HL-60 (cell line): ENCODE measurements around the gene MUC5AC.
A peak's percentile ranks its signal among the peaks of the same experiment; 100 is the strongest.
"Not testable (repeated sequence)": the region's sequence is repeated elsewhere in the genome, so short reads cannot be mapped to it uniquely, and the experiment has no call there.

Experiments
- DNase-seq, 2 experiments: peaks; one replicate each; pipeline ENCODE4 v3.0.0-alpha.2; 2010 to 2020; ENCODE audit warnings: low read depth in 1 of 2, low spot score in 1 of 2
- H3K27ac ChIP-seq: fragments of 250-450 bp; sonication (Bioruptor Pico); replicated peaks from 2 replicates; pipeline ENCODE4 v1.5.1; 2020; ENCODE audit warnings: mild to moderate bottlenecking, moderate library complexity
- H3K27me3 ChIP-seq: fragments of 250-450 bp; sonication (Bioruptor Pico); 2 replicates; pipeline ENCODE4 v1.5.1; 2021; ENCODE audit warnings: mild to moderate bottlenecking, moderate library complexity; ENCODE audit not compliant: insufficient read depth, poor library complexity, severe bottlenecking
- H3K4me3 ChIP-seq: replicated peaks from 2 replicates; pipeline ENCODE4 v1.5.1; 2011; ENCODE audit warnings: mild to moderate bottlenecking, control low read depth, low read length; ENCODE audit not compliant: insufficient read depth
- GABPA ChIP-seq: IDR thresholded peaks from 2 replicates; pipeline ENCODE4 v1.6.1; 2012; ENCODE audit warnings: low read depth
- POLR2AphosphoS5 ChIP-seq: IDR thresholded peaks from 2 replicates; pipeline ENCODE4 v1.6.1; 2012; ENCODE audit warnings: low read depth
- REST ChIP-seq: IDR thresholded peaks from 2 replicates; pipeline ENCODE4 v1.6.1; 2012; ENCODE audit warnings: low read depth; ENCODE audit not compliant: insufficient replicate concordance
- SPI1 ChIP-seq: IDR thresholded peaks from 2 replicates; pipeline ENCODE4 v1.6.1; 2012; ENCODE audit warnings: low read depth, mild to moderate bottlenecking, borderline replicate concordance
- TF ChIP-seq, protein P1 (sequence below): IDR thresholded peaks from one replicate; pipeline ENCODE4 v1.5.1; 2011; ENCODE audit warnings: low read length, control low read depth, inconsistent platforms; ENCODE audit not compliant: insufficient read depth

The MUC5AC gene

DNA sequence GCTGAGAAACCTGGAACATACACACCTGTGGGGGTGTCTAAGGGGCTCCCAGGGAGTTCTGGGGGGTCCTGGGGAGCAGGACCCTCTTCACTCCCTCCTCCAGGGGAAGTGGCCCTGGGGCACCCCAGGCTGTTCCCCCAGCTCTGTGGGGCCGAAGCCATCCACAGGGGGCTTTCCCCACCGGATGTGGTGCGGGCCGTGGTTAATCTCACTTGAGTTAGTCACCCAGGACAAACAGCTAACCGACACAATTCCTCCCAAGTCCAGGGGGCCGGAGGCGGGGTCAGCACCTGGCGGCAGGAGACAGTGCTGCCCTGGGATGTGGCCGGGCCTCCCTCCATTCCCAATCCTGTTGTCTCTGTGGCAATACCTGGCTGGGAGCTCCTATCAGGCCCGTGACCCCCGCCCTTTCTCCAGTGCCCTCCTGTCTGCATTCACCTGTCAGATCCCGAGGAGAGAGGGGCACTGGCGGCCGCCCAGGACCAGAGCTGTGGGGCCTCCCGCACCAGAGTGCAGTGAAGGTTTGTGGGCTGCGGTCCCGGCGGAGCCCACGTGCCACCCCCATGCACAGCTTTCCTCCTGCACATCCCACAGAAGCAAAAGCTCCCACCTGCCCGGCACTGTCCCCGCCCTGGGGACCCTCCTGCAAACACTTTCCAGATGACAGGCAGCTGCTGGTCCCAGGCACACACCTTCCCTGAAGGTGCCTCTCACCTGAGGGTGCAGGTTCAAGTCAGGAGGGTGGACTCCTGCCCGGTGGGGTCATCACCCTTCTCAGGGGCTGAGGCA is 5.2 kb upstream of the MUC5AC start:
- no peak overlapping the region for H3K4me3 ChIP-seq
- peak in 1 of 2 experiments; percentile 21 for DNase-seq
- TF ChIP-seq, protein P1, sequence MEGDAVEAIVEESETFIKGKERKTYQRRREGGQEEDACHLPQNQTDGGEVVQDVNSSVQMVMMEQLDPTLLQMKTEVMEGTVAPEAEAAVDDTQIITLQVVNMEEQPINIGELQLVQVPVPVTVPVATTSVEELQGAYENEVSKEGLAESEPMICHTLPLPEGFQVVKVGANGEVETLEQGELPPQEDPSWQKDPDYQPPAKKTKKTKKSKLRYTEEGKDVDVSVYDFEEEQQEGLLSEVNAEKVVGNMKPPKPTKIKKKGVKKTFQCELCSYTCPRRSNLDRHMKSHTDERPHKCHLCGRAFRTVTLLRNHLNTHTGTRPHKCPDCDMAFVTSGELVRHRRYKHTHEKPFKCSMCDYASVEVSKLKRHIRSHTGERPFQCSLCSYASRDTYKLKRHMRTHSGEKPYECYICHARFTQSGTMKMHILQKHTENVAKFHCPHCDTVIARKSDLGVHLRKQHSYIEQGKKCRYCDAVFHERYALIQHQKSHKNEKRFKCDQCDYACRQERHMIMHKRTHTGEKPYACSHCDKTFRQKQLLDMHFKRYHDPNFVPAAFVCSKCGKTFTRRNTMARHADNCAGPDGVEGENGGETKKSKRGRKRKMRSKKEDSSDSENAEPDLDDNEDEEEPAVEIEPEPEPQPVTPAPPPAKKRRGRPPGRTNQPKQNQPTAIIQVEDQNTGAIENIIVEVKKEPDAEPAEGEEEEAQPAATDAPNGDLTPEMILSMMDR = no peak
- TF ChIP-seq POLR2AphosphoS5 (no peak), REST (no peak), GABPA (no peak), SPI1 (no peak)
- H3K27ac ChIP-seq = no peak overlapping the region
- H3K27me3 ChIP-seq = peaks cover 5% of the 10 kb centered on the region

GRCh38 chr11:1153105-1153950 is 4.4 kb upstream of the MUC5AC start:
- H3K27ac ChIP-seq = no peak overlapping the region
- H3K27me3 ChIP-seq = peaks cover 5% of the 10 kb centered on the region
- H3K4me3 ChIP-seq = no peak overlapping the region
- TF ChIP-seq SPI1 = no peak
- TF ChIP-seq REST = no peak
- TF ChIP-seq POLR2AphosphoS5 = no peak
- no peak for DNase-seq

GRCh38 chr11:1153951-1154493 is 3.7 kb upstream of the MUC5AC start:
- Histone ChIP-seq H3K27me3 (peaks cover 5% of the 10 kb centered on the region), H3K27ac (no peak overlapping the region), H3K4me3 (no peak overlapping the region)
- DNase-seq = no peak
- TF ChIP-seq SPI1 = no peak
- TF ChIP-seq GABPA = no peak
- TF ChIP-seq, protein P1 = no peak
- TF ChIP-seq REST = no peak
- TF ChIP-seq POLR2AphosphoS5 = no peak

- H3K27me3 ChIP-seq, H3K27ac ChIP-seq, DNase-seq, H3K4me3 ChIP-seq: not testable (repeated sequence)
These were observed 3.1 kb upstream of the MUC5AC start for GRCh38 chr11:1154656-1155055.
